HEK293T (cell line): Measurements from ENCODE around the gene COL27A1.
"Not testable (repeated sequence)": the region's sequence is repeated elsewhere in the genome, so short reads cannot be mapped to it uniquely, and the experiment has no call there.

Source experiments
- BHLHE40 ChIP-seq: fragments of 450-650 bp; IDR thresholded peaks from 2 replicates; pipeline ENCODE4 v1.6.1; 2016; ENCODE audit warnings: mild to moderate bottlenecking, moderate library complexity, borderline replicate concordance
- HDGF ChIP-seq: fragments of 450-650 bp; IDR thresholded peaks from 2 replicates; pipeline ENCODE4 v1.6.1; 2017; ENCODE audit warnings: antibody characterized with exemption, borderline replicate concordance
- NFRKB ChIP-seq: fragments of 450-650 bp; IDR thresholded peaks from 2 replicates; pipeline ENCODE4 v1.6.1; 2016; ENCODE audit warnings: mild to moderate bottlenecking, moderate library complexity
- PKNOX1 ChIP-seq: fragments of 450-650 bp; IDR thresholded peaks from 2 replicates; pipeline ENCODE4 v1.6.1; 2016
- TARDBP ChIP-seq: fragments of 450-650 bp; IDR thresholded peaks from 2 replicates; pipeline ENCODE4 v1.6.1; 2016

DNA sequence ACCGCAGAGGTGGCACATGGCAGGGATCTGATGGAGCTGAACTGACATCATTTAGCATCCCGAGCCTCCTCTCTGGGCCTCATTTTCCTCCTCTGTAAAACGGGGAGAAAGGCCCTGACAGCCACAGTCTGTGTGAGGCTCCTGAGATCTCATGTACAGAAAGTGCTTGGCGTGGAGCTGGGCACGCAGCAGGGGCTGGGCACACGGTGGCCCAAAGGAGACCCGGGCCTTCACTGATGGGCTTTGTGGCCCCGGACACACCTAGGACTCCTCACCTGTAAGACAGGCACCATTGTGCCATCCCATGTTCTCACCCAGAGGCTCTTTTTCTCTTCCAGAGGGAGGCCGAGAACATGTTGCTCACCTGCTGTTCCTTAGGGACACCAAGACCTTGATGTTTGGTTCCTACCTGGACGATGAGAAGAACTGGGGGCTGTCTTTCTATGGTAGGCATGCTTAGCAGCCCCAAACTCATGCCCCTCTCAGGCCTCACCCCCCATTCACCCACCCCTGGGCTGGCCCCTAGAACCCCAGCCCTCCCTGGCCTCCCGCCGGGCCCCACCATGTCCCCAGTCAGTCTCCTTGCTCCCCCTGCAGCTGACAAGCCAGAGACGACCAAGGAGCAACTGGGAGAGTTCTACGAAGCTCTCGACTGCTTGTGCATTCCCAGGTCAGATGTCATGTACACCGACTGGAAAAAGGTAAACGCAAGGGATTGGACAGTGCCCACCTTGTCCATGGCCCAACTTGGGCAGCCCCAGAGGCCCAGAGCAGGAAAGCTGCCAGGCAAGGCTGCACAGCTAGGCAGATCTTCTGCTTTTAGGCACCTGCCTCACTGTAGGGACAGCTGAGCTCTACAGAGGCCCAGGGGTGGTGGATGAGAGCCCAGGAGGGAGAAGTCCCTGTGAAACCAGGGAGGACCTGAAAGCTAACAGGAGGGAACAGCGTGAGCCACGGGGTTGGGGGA is 176.2 kb downstream of the COL27A1 start:
- TF ChIP-seq BHLHE40, NFRKB, PKNOX1, HDGF, TARDBP: not testable (repeated sequence)
